Lower lobe of right lung (tissue), 2 donors: ENCODE data around the gene STAG3. TPM values are rescaled to one million over a fixed set of nuclear protein-coding genes. Genes with fewer than 3 reads are reported as not detected.

ENCODE experiments used
- ATAC-seq, 2 donors: fragments of 200-7000 bp; cut with Tn5 transposase; one replicate each; pipeline ENCODE4 v1.9.1; 2020 to 2022; ENCODE audit warnings: mild to moderate bottlenecking in 2 of 2, moderate library complexity in 2 of 2
- DNase-seq: peaks from one replicate; pipeline ENCODE4 v3.0.0-alpha.2; 2020
- H3K27ac ChIP-seq: fragments of 200-600 bp; one replicate; pipeline ENCODE4 v1.8.0; 2022
- H3K27me3 ChIP-seq: fragments of 200-600 bp; one replicate; pipeline ENCODE4 v1.8.0; 2022; ENCODE audit warnings: low read depth
- H3K36me3 ChIP-seq: fragments of 200-600 bp; one replicate; pipeline ENCODE4 v1.8.0; 2022; ENCODE audit warnings: mild to moderate bottlenecking
- H3K4me1 ChIP-seq: fragments of 200-600 bp; one replicate; pipeline ENCODE4 v1.8.0; 2022
- H3K4me3 ChIP-seq: fragments of 200-600 bp; one replicate; pipeline ENCODE4 v1.8.0; 2022; ENCODE audit warnings: mild to moderate bottlenecking
- H3K9me3 ChIP-seq: fragments of 200-600 bp; one replicate; pipeline ENCODE4 v1.8.0; 2022
- intact Hi-C: fragments of 100-400 bp; cut with DNase I; formaldehyde crosslinking; loops from one replicate; pipeline ENCODE4 v1.11.0; 2022
- total RNA-seq: library from RNA; stranded (reverse); fragmentation: NEBNext Ultra II Directional; extraction: Animal tissue kit (Norgen Biotek cat#: 25700); gene quantifications from one replicate; pipeline ENCODE4 v1.2.1, GENCODE V29; 2021
- TF ChIP-seq, protein P1 (sequence below): fragments of 200-600 bp; IDR thresholded peaks from one replicate; pipeline ENCODE4 v1.8.0; 2022; ENCODE audit warnings: antibody characterized with exemption, mild to moderate bottlenecking
- donor health status: DM: no; HTN: yes; CAD: no; lungs with severe emphysema.

Gene STAG3
- total RNA-seq, 1 donor from 2014 or later = 4.1 TPM

DNA sequence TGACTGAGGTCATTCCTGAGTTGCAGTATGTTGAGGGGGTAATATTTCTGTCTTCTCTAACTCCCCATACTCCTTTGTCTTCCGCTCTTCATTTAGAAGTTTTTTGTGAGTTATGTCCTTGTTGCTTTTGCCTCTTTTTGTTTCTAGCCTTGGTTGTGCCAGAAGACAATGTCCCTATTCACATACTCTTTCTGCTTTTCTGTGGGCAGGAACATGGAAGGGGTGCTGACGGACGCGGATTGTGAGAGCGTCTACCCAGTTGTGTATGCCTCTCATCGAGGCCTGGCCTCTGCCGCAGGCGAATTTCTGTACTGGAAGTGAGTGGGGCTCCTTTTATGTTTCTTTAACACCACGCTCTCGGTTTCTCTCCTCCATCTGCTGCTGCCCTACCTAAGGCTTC is 20.5 kb downstream of the STAG3 start:
- Histone ChIP-seq H3K27ac (no peak overlapping the region), H3K4me3 (no peak overlapping the region), H3K4me1 (no peaks in the 10 kb centered on the region), H3K27me3 (no peaks in the 10 kb centered on the region), H3K36me3 (no peaks in the 10 kb centered on the region), H3K9me3 (no peaks in the 10 kb centered on the region)
- intact Hi-C loops = no loop called here
- TF ChIP-seq, protein P1, sequence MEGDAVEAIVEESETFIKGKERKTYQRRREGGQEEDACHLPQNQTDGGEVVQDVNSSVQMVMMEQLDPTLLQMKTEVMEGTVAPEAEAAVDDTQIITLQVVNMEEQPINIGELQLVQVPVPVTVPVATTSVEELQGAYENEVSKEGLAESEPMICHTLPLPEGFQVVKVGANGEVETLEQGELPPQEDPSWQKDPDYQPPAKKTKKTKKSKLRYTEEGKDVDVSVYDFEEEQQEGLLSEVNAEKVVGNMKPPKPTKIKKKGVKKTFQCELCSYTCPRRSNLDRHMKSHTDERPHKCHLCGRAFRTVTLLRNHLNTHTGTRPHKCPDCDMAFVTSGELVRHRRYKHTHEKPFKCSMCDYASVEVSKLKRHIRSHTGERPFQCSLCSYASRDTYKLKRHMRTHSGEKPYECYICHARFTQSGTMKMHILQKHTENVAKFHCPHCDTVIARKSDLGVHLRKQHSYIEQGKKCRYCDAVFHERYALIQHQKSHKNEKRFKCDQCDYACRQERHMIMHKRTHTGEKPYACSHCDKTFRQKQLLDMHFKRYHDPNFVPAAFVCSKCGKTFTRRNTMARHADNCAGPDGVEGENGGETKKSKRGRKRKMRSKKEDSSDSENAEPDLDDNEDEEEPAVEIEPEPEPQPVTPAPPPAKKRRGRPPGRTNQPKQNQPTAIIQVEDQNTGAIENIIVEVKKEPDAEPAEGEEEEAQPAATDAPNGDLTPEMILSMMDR = no peak
- no peak for ATAC-seq
- DNase-seq = no peak

DNA sequence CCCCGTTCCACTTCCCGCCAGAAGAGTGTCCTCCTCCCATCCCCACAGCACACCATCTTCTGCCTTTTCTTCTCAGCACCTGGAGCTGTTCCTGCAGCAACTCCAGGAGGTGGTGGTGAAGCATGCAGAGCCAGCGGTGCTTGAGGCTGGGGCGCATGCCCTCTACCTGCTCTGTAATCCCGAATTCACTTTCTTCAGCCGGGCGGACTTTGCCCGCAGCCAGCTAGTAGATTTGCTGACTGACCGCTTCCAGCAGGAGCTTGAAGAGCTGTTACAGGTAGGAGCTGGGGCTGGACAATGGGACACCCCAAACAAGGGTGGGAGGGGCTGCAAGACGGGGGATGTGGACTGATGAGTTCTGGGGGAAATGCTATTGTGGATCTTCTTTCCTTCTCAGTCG is 23.0 kb downstream of the STAG3 start:
- TF ChIP-seq, protein P1 = no peak
- DNase-seq = no peak
- ATAC-seq = no peak
- H3K4me1 ChIP-seq = no peaks in the 10 kb centered on the region
- H3K36me3 ChIP-seq = no peaks in the 10 kb centered on the region
- no peaks in the 10 kb centered on the region for H3K27me3 ChIP-seq
- intact Hi-C loops = no loop called here
- H3K9me3 ChIP-seq = no peaks in the 10 kb centered on the region
- H3K27ac ChIP-seq = no peak overlapping the region
- H3K4me3 ChIP-seq = no peak overlapping the region

DNA sequence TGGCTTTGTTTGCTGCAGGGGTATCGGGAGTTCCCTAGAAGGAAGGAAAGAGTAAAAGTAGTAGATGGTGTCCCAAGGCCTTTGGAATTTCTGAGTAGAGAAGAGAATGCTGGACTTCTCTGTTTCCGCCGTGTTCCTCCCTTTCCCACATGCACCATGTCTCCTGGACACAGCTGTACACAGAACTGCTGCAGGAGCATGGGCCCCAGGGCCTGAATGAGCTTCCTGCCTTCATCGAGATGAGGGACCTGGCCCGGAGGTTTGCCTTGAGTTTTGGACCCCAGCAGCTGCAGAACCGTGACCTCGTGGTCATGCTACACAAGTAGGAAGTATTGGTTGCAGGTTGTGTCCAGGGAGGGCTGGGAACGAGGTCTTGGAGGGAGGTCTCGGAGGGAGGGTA is 26.7 kb downstream of the STAG3 start:
- H3K36me3 ChIP-seq = no peaks in the 10 kb centered on the region
- H3K4me1 ChIP-seq = no peaks in the 10 kb centered on the region
- TF ChIP-seq, protein P1 = no peak
- no peak for DNase-seq
- no peaks in the 10 kb centered on the region for H3K9me3 ChIP-seq
- H3K27ac ChIP-seq = no peak overlapping the region
- ATAC-seq = no peak
- H3K27me3 ChIP-seq = no peaks in the 10 kb centered on the region
- no peak overlapping the region for H3K4me3 ChIP-seq
- intact Hi-C loops = no loop called here

GRCh38 chr7:100208911-100209408 is 31.2 kb downstream of the STAG3 start:
- TF ChIP-seq, protein P1 = no peak
- Histone ChIP-seq H3K27me3 (no peaks in the 10 kb centered on the region), H3K4me1 (no peaks in the 10 kb centered on the region), H3K27ac (no peak overlapping the region), H3K9me3 (no peaks in the 10 kb centered on the region), H3K36me3 (no peaks in the 10 kb centered on the region), H3K4me3 (no peak overlapping the region)
- intact Hi-C loops = no loop called here
- DNase-seq (no peak), ATAC-seq (no peak)

GRCh38 chr7:100209493-100209892 is 31.8 kb downstream of the STAG3 start:
- no peaks in the 10 kb centered on the region for H3K4me1 ChIP-seq
- H3K9me3 ChIP-seq = no peaks in the 10 kb centered on the region
- TF ChIP-seq, protein P1 = no peak
- no peak for ATAC-seq
- H3K27me3 ChIP-seq = no peaks in the 10 kb centered on the region
- no peak for DNase-seq
- H3K4me3 ChIP-seq = no peak overlapping the region
- H3K27ac ChIP-seq = no peak overlapping the region
- H3K36me3 ChIP-seq = no peaks in the 10 kb centered on the region
- intact Hi-C loops = no loop called here

- H3K4me1 ChIP-seq = no peaks in the 10 kb centered on the region
- no peaks in the 10 kb centered on the region for H3K27me3 ChIP-seq
- no peak overlapping the region for H3K27ac ChIP-seq
- H3K9me3 ChIP-seq = no peaks in the 10 kb centered on the region
- intact Hi-C loops = no loop called here
- DNase-seq (no peak), ATAC-seq (no peak)
- no peak overlapping the region for H3K4me3 ChIP-seq
- TF ChIP-seq, protein P1 = no peak
- no peaks in the 10 kb centered on the region for H3K36me3 ChIP-seq
Measured at GRCh38 chr7:100210805-100211204, 33.1 kb downstream of the STAG3 start.
